GM21526 (cell line): Measurements from ENCODE around the gene MRPS12.

Experiments used
- ATAC-seq: cut with Tn5 transposase; IDR thresholded peaks from one replicate; pipeline ENCODE4 v1.9.1; 2021; ENCODE audit warnings: moderate library complexity; ENCODE audit not compliant: unreplicated experiment, low FRiP score

Gene MRPS12

GRCh38 chr19:38910488-38910887 lies 20.3 kb upstream of the MRPS12 start:
- ATAC-seq: no peak

GRCh38 chr19:38911388-38912001 lies 19.2 kb upstream of the MRPS12 start:
- ATAC-seq: no peak

- ATAC-seq: no peak
Observed at GRCh38 chr19:38912600-38913514, 17.9 kb upstream of the MRPS12 start.

- ATAC-seq: no peak
Observed at GRCh38 chr19:38913958-38914357, 16.8 kb upstream of the MRPS12 start.

- ATAC-seq: no peak
Observed at GRCh38 chr19:38915329-38916321, 15.1 kb upstream of the MRPS12 start.

- ATAC-seq: no peak
Observed at GRCh38 chr19:38917516-38917915, 13.2 kb upstream of the MRPS12 start.

GRCh38 chr19:38917921-38918491 lies 12.7 kb upstream of the MRPS12 start:
- ATAC-seq: no peak

GRCh38 chr19:38918526-38918925 lies 12.2 kb upstream of the MRPS12 start:
- ATAC-seq: no peak

- no peak for ATAC-seq
Observed at GRCh38 chr19:38919837-38920601, 10.7 kb upstream of the MRPS12 start.

GRCh38 chr19:38920602-38921419 lies 9.9 kb upstream of the MRPS12 start:
- no peak for ATAC-seq

- ATAC-seq: no peak
Observed at GRCh38 chr19:38921420-38922274, 9.1 kb upstream of the MRPS12 start.

GRCh38 chr19:38922482-38922881 lies 8.3 kb upstream of the MRPS12 start:
- ATAC-seq: no peak

- ATAC-seq: no peak
Observed at GRCh38 chr19:38924388-38924787, 6.4 kb upstream of the MRPS12 start.

- ATAC-seq: no peak
Observed at GRCh38 chr19:38928391-38929001, 2.2 kb upstream of the MRPS12 start.

- peak; percentile 68 for ATAC-seq
Observed at GRCh38 chr19:38929929-38930775, 592 bp upstream of the MRPS12 start, which contains the start of gene SARS2. Gene SARS2, minus strand, starts transcription at chr19:38930763. Its CDS starts 27 bp downstream, at chr19:38930736.

GRCh38 chr19:38931521-38931793 lies 713 bp downstream of the MRPS12 start:
- no peak for ATAC-seq
